GM11168 (cell line): ENCODE data around the gene RSAD1.

Experiments used
- in situ Hi-C: fragments of 300-500 bp; cut with MboI; formaldehyde crosslinking; loops from one replicate; pipeline ENCODE4 v1.12.0; 2022; ENCODE audit warnings: low sequenced_read_pairs; ENCODE audit not compliant: unreplicated experiment

The RSAD1 gene

DNA sequence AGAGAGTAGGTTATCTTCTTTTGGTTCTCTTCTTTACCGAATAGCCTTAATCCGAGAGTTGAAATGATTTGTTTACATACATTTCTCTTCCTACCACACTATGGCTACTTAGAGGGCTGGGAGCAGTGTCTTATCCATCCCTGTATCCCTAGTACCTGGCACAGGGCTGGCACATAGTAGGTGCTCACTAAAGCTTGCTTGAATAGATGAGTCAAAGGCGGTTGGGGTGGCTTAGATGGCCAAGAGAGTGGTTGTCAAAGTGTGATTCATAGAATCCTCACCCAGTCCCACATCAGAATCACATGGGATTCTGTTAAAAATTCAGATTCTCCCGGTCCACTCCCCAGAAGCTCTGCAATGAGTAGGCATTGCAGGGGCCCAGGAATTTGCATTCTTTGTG is 21.0 kb upstream of the RSAD1 start:
- in situ Hi-C loops, result no loop called here

DNA sequence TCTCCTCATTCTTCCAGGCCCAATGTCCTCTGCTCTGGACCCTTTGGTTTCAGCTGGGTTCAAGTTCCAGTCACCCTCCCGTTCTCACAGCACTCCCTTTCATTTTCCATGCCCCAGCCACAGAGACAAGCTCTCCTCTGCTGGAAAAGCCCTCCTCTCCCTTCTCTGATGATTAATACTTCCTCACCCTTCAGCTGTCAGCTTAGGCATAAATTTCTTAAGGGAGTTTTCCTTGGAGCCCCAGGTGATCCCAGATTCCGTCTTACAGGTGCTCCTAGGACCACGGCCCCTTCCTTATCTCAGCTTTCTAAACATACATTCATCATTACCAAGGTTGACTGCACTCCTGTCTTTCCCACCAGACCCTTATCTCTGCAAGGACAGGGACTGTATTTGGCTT is 20.4 kb upstream of the RSAD1 start:
- in situ Hi-C loops, result no loop called here

DNA sequence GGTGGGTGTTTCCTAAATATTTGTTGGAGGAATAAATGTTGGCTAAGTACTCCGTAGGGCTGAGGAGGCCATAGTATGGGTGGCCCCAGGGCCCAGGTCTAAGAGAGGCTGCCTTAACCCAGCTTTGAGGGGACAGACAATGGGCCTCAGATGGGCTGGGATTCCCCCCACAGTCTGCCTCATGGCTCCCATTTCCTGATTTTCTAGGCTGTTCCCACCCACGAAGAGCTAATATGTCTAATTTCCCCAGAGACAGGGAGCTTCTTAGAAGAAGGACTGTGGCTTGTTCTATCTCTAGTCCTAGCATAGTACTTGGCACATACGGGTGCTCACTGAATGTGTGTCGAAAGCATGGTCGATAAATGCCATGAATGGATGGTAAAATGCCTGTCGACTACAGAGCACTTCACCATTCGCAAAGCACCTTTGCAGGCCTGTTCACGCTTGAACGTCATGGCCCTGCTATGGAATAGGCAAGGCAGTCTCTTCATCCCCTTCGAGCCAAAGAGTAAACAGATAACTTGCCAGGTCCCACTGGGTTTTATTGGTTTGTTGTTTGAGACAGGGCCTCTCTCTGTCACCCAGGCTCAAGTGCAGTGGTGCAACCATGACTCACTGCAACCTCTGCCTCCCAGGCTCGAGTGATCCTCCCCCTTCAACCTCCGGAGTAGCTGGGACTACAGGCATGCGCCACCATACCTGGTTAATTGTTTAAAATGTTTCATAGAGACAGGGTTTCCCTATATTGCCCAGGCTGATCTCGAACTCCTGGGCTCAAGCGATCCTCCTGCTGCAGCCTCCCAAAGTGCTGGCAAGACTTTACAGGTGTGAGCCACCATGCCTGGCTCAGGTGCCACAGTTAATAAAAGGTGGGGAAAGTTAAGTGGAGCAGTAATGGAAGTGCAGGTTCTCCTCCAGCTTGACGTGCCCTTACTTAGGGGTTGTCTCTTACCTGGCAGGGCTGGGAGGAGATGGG is 19.7 kb upstream of the RSAD1 start:
- in situ Hi-C loops, result no loop called here

DNA sequence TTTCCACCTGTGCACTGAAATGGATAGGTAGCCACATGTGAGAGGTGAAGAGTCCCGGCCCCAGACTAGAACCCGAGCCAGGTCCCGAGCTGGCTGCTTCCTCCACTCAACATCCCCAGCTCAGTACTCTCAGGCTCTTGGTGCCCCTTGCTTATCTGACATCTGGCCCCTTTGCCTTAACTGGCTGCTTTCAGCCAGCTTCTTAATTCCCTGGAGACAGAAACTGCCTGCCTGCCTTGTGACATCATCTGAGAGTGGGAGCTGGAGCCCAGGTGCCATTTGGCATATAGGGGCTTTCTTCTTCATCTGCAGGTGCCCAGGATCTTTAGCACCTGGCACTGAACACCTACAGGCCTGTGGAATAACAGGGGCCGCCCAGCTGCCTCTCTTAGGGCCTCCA is 18.9 kb upstream of the RSAD1 start:
- in situ Hi-C loops, result no loop called here

DNA sequence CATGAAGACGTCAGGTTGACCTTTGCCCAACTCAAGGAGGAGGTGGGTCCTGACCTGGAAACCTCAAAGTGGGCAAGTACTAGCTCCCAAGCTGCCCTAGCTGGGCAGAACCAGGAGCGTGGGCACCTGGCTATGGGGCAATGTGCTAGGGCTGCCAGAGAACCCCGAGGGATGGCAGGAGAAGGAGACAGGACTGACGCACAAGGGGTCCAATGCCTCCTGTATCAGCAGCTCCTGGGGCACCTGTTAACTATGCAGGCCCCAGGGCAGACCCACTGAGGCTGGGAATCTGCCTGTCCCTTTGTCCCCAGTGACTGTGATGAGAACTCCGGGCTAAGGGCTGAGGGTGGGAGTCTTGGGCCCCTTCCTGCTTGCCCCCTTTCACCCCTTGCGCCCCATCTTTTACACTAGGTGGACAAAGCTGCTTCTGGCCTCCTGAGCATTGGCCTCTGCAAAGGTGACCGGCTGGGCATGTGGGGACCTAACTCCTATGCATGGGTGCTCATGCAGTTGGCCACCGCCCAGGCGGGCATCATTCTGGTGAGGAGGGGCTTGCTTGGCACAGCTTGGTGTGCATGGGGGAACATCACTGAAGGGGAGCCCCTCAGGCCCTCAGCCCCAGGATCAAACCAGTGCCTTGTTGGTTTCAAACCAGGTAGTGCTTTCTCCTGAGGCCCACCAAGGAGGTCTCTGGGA is 17.7 kb upstream of the RSAD1 start:
- in situ Hi-C loops, result no loop called here

DNA sequence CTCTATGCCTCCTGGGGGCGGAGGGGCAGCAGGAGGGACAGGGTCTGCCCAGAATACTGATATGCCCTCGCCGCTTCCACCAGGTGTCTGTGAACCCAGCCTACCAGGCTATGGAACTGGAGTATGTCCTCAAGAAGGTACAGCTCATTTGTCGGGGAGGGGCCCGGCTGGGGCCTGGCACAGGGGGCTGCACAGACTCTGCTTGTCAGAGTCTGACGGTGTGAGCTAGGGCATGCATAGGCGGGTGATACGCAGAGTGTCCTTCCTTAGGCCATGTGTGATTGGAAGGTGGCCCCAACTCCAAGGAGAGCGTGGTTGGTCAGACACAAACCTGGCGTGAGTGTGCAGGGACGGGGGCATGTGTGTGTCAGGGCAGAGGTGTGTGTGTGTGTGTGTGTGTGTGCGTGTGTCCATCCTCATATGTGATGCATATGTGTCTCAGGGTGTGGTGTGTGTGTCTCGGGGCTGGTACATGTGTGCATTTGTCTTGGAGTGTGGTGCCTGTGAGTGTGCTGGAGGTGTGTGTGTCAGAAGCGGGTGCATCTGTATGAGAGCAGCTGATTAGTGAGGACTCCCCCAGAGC is 17.0 kb upstream of the RSAD1 start:
- in situ Hi-C loops, result no loop called here

DNA sequence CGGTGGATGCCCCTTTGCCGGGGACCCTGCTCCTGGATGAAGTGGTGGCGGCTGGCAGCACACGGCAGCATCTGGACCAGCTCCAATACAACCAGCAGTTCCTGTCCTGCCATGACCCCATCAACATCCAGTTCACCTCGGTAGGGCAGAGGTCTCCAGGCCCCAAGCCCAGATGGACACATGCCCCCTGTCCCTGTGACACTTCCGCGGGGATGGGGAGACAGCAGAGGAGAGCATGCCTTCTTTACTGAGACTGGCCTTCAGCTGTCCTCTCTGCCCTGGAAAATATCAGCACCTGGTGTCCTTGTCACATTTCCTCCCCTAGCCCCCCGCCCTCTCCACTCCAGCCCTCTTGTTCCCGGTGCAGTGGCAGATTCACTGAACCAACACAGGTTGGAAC is 16.2 kb upstream of the RSAD1 start:
- in situ Hi-C loops, result no loop called here

DNA sequence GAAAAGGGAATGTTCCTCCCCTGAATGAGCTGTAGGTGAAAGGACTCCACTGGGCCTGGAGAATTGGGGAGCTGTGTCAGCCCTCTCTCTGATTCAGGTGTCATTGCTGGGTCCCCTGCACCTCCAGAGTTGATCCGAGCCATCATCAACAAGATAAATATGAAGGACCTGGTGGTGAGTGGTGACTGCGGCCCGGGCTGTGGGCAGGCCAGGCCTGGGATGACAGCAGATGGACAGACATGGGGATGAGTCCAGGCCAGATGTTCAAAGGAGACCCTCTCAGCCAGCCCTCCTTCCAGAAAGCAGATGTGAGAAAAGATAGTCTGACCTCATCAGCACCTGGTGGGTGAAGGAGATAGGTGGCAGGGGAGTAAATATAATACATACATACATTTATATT is 14.5 kb upstream of the RSAD1 start:
- in situ Hi-C loops, result no loop called here

DNA sequence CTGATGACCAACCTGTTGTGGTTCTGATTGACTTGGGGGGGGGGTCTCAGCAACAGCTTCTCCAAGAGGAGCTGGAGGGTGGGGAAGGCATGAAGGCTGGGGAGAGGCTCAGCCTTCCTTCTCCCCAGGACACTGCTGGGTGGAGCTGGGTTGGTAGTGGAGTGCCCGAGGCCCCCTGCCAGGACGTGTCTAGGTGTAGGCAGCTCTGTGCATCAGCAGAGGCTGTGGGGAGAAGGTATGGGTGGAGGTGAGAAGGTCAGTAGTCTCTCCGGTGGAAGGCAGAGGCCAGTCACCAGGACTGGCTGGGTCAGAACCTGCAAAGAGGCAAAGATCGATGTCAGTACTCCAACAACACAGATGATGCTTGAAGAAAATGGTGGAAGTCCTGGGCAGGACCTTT is 13.9 kb upstream of the RSAD1 start:
- in situ Hi-C loops, result no loop called here

DNA sequence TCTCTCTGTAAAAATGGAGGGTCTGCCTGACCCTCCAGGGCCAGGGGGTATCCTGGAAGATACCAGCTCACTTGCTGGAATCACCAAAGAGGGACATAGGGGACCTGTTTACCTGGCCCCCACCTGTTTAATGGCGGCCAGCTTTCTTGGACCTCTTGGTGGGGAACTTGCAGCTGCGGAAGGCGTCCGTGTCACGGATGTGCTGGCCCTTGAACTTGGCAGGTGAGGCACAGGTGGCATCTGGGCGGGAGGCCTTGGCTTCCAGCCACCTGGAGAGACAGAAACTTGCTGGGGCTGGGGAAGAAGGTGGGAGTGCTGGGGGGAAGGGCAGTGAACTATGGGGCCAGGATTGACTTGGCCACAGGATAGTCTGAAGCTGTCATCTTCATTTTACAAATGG is 13.5 kb upstream of the RSAD1 start:
- in situ Hi-C loops, result no loop called here

DNA sequence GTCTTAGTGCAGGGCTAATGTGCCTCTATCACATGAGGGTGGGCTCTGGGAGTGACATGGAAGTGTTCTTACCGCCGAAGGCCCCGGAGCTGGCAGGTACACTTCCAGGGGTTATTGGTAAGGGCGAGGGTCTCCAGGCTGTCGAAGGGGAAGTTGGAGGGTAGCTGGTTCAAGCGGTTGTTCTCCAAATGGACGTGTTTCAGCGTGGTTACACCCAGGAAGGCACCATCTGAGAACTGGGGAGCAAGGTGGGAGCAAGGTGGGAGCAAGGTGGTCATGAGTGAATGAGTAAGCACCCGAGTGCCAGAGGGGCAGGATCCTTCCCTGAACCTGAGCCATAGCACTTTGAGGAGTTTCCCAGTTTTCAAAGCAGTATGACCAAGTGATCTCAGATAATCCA is 13.0 kb upstream of the RSAD1 start:
- in situ Hi-C loops, result no loop called here

DNA sequence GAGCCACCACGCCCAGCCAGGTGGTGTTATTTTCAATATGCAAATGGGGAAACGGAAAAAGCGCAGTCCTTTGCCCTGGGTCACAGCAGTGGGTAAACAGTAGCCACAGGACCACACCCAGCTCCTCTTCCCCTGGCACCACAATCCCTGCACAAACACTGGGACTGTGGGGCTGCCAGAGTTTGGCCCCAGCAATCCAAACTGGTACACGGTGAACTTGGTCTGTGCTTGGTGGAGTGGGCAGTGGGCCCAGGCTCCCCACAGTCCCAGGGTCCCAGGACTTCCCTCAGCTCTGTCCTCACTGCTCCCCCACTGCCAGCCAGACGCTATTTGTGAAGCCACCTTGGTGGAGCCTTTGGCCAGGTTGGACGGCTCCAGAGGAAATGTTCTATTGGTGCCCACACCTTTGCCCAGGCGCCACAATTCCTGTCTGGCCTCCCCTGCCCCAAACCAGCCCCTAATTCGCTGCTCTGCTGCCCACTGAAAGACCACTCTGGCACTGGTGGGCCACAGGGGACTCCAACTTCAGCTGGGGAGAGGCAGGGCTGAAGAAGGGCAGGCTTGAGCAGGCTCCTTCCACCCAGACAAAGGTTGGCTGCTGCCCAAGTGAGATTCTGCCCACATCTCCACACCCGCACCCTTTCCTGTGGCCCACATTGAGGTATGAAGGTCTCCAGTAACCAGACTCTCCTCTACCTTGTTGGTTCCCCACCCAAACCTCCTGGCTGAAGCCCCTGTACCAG is 12.1 kb upstream of the RSAD1 start:
- in situ Hi-C loops, result no loop called here

DNA sequence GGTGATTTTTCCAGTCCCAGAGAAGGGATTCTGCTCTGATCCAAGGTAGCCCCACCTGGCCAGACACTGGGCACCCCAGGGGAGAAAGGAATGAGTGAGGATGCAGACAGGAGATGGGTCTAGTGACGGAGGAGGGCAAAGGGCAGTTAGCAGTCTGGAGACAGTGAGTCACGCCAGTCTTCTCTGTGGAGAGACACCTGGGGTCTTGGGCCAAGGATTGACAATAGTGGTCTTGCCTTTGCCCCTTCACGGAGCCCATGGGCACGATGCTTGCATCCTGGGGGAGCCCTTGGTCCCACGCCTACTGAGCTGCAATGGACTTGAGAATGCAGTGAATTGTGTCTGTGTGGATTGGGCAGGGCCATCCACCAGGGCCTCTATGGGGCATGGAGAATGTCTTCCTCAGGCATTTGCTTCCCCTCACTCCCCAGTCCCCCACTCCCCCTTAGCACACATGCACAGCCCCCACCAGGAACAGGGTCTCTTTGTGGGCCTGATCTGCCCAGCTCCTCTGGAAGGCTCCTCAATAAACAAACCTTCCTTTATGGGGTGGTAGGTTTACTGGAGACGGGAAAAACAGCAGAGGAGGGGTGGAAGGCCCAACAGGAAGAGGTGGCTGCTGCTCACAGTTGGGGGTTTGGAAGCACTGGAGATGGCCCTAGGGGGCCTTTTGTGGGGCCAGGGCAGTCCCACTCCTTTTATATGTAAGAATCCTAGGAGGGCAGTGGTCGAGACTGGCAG is 11.4 kb upstream of the RSAD1 start:
- in situ Hi-C loops, result no loop called here

DNA sequence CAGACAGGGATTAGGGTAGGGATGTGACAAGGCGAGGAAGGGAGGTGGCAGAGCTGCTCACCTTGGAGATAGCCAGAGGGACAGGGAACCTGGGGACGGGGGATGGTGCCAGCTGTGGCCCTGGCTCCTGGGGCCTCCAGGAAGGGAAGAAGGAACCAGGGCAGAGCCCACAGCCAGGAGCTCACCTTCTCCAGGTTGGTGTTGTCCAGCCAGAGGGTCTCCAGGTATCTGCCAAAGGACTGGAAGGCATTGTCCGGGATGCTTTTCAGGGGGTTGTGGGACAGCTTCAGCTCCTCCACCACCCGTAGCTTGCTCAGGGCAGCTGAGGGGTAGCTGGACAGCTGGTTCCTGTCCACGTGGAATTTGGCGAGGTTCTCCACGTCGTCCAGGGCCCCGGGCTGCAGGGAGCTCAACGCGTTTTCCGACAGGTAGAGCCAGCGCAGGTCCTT is 10.8 kb upstream of the RSAD1 start:
- in situ Hi-C loops, result no loop called here

DNA sequence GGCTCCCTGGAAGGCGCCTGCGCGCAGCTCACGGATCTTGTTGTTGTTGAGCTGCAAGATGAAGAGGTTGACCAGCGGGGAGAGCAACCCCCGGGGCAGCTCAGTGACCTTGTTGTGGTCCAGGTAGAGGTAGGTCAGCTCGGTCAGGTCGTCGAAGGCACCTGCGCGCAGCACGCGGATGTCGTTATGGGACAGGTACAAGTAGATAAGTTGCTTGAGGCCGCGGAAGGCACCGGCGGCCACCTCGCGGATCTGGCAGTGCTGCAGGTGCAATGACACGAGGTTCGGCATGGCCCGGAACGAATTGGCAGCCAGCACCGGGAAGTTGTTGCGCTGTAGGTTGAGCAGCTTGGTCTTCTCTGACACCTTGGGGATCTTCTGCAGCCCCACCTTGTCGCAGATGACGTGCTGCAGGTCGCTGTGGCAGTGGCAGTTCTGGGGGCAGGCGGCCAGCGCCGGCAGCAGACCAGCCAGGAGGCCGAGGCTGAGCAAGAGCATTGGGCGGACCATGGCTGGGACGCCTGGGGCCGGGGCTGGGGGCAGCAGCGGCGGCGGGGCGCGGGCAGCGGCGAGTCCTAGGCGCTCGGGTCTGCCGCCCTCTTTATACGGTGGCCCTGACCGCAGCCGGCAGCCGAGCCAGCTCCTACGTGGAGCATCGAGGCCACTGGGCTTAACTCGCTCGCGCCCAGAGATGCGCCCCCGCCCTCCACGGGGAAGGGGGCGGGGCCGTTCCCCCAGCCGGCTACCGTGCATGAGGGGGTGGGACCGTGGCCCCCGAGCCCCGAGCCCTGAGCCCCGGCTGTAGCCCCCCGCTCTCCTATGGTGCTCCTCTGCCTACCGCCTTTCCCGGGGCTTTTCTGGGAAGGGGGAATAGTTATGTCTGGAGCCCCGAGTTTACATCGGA is 10.1 kb upstream of the RSAD1 start, which contains the start of gene CHAD:
TSS of gene CHAD (minus strand) at position 577 of the 904 bp plus-strand sequence. CDS start at position 510, 67 bp downstream.
- in situ Hi-C loops, result no loop called here

DNA sequence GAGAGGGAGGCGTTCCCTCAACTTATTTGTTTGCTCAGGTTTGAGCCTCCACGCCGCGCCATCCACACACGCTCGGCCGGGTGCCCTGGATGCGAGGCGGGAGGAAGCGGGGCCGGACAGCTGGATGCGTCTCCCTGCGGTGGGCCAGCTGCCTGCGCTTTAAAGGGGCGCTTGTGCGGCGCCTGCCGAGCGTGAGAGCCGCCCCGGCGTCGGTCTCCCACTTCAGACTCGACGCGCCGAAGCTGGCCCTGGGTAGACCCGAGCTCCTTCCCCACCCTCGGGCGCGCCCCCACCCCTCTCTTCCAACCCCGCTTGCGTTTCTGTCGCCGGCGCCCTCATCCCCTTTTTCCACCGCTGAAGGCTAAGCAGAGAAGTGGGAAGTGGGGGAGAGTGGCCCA is 9.5 kb upstream of the RSAD1 start:
- in situ Hi-C loops, result no loop called here

DNA sequence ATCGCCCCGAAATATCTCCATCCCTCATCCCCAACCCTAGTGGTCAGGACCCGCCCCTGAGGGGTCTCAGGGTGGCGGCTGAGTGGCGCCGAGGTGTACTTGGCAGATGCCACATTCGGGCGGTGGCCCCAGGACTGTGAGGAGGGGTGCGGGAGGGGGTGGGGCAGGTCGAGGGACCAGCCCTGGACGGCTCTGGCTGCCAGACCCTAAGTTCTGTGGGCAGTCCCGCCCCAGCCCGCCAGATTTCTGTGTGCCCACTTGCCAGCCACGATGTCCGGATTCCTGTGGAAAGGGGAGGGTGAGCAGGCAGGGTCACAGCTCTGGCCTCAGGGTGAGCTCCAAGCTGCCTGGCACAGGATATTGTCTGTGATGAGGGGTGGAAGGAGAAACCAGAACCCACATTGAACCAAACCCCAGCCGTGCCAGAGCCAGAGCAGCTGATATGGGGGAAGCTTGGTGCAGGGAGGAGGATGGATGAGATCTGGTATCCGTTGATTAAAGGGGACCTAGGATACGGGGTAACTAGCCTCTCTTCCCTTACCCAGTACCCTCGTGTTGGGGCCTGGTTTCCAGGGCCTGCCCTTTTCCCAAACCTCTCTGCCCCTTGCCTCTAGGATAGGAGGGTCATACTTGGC is 8.9 kb upstream of the RSAD1 start:
- in situ Hi-C loops, result no loop called here

DNA sequence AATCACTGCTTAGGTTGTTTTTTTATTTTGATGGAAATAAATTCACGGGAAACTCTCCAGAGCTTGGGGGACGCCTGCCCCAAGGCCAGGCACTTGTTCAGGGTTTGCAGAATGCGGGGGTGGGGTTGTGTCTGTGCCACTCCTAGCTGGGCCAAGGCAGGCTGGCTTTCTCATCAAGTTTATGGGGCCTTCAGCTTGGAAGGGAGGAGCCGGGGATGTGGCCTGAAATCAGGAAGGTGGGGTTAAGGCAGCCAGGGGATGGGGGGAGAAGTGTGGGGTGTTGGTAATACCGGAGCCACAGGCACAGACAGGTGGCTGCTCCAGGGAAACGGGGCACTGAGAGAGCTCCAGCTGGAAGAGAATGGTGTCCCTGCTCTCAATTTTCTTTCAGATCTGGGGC is 8.2 kb upstream of the RSAD1 start:
- in situ Hi-C loops, result no loop called here
